ENCODE measurements around the gene UPF3A.
A peak's percentile ranks its signal among the peaks of the same experiment; 100 is the strongest.

UPF3A gene

DNA sequence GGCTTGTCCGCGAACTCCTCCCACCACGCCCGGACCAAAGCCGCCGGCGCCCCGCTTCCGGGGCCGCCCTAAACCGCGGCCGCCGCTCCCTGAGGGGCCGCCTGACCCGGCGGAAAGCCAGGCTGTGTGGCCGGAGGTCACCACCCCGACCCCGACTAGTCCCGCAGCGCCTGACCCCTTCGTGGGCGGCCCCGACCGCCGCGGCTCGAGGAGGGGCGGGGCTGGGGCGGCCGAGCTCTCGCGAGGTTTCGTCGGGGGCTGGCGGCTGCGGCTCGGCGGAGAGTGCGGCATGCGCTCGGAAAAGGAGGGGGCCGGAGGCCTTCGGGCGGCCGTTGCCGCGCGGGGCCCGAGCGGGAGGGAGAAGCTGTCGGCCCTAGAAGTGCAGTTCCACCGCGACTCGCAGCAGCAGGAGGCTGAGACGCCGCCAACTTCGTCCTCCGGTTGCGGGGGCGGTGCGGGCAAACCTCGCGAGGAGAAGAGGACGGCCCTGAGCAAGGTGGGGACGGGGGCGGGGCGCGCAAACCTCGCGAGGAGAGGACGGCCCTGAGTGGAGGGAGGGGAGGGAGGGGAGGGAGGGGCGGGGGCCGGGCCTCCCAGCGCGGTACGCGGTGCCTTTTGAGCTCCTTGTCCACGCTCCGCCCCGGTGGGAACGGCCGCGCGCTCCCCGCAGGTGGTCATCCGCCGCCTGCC, at the start of gene UPF3A:
Gene UPF3A, plus strand, starts transcription at position 251 of the 690 bp plus-strand sequence. Its CDS starts 39 bp downstream, at position 290.
- no peaks in the 10 kb centered on the region for H3K27me3 ChIP-seq (ENCODE audit: insufficient read depth, low read length)
- H3K4me1 ChIP-seq (ENCODE audit: insufficient read depth, low read length, severe bottlenecking) = peaks cover 32% of the 10 kb centered on the region
- H3K36me3 ChIP-seq (ENCODE audit: insufficient read depth, low read length) = peaks cover 34% of the 10 kb centered on the region
- no peak for TF ChIP-seq EZH2 (IDR thresholded peaks at IDR 0.05; ENCODE audit: borderline replicate concordance, low read length)
- TF ChIP-seq, protein P1, sequence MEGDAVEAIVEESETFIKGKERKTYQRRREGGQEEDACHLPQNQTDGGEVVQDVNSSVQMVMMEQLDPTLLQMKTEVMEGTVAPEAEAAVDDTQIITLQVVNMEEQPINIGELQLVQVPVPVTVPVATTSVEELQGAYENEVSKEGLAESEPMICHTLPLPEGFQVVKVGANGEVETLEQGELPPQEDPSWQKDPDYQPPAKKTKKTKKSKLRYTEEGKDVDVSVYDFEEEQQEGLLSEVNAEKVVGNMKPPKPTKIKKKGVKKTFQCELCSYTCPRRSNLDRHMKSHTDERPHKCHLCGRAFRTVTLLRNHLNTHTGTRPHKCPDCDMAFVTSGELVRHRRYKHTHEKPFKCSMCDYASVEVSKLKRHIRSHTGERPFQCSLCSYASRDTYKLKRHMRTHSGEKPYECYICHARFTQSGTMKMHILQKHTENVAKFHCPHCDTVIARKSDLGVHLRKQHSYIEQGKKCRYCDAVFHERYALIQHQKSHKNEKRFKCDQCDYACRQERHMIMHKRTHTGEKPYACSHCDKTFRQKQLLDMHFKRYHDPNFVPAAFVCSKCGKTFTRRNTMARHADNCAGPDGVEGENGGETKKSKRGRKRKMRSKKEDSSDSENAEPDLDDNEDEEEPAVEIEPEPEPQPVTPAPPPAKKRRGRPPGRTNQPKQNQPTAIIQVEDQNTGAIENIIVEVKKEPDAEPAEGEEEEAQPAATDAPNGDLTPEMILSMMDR (IDR thresholded peaks at IDR 0.05; ENCODE audit: low read length) = no peak
- peak within 1 kb of the TSS; percentile 95 for H3K27ac ChIP-seq (ENCODE audit: low read depth, low read length, poor library complexity, severe bottlenecking)
- H3K4me3 ChIP-seq (ENCODE audit: low read depth, low read length, poor library complexity, severe bottlenecking) = peak within 1 kb of the TSS; percentile 88
- peak within 1 kb of the TSS; percentile 79 for H3K9ac ChIP-seq (ENCODE audit: low read length)
- no peak within 1 kb of the TSS for H2AFZ ChIP-seq (ENCODE audit: low read length)
- peaks cover 17% of the 10 kb centered on the region; the same call in 1 of the 2 replicates for H3F3A ChIP-seq (ENCODE audit: insufficient read depth, low read length)
- H4K20me1 ChIP-seq (ENCODE audit: insufficient read depth, low read length) = no peaks in the 10 kb centered on the region
- no peaks in the 10 kb centered on the region for H3K9me2 ChIP-seq (ENCODE audit: low read depth, low read length)
- peaks cover 19% of the 10 kb centered on the region for H3K79me2 ChIP-seq (ENCODE audit: insufficient read depth, low read length)
- H3K9me3 ChIP-seq (ENCODE audit: low read length) = no peaks in the 10 kb centered on the region
- peak within 1 kb of the TSS; percentile 85 for H3K4me2 ChIP-seq (ENCODE audit: low read length)

GRCh38 chr13:114231886-114232285, 49.5 kb upstream of the UPF3A start:
- peaks cover 13% of the 10 kb centered on the region for H3K79me2 ChIP-seq (ENCODE audit: insufficient read depth, low read length)
- no peaks in the 10 kb centered on the region for H4K20me1 ChIP-seq (ENCODE audit: insufficient read depth, low read length)
- H3K4me1 ChIP-seq (ENCODE audit: insufficient read depth, low read length, severe bottlenecking) = peaks cover 18% of the 10 kb centered on the region
- H3K27me3 ChIP-seq (ENCODE audit: insufficient read depth, low read length) = 0 out of 2 replicates have a peak, but pooled peaks cover 6% of the 10 kb centered on the region
- H3K4me3 ChIP-seq (ENCODE audit: low read depth, low read length, poor library complexity, severe bottlenecking) = no peak overlapping the region
- TF ChIP-seq, protein P1 (IDR thresholded peaks at IDR 0.05; ENCODE audit: low read length) = no peak
- no peak overlapping the region for H3K27ac ChIP-seq (ENCODE audit: low read depth, low read length, poor library complexity, severe bottlenecking)
- H2AFZ ChIP-seq (ENCODE audit: low read length) = no peak overlapping the region
- no peak overlapping the region for H3K4me2 ChIP-seq (ENCODE audit: low read length)
- 0 out of 2 replicates have a peak, but pooled peaks cover 2% of the 10 kb centered on the region for H3K9me3 ChIP-seq (ENCODE audit: low read length)
- H3K9ac ChIP-seq (ENCODE audit: low read length) = no peak overlapping the region
- peaks cover 4% of the 10 kb centered on the region for H3K36me3 ChIP-seq (ENCODE audit: insufficient read depth, low read length)
- H3K9me2 ChIP-seq (ENCODE audit: low read depth, low read length) = no peaks in the 10 kb centered on the region
- H3F3A ChIP-seq (ENCODE audit: insufficient read depth, low read length) = no peaks in the 10 kb centered on the region

DNA sequence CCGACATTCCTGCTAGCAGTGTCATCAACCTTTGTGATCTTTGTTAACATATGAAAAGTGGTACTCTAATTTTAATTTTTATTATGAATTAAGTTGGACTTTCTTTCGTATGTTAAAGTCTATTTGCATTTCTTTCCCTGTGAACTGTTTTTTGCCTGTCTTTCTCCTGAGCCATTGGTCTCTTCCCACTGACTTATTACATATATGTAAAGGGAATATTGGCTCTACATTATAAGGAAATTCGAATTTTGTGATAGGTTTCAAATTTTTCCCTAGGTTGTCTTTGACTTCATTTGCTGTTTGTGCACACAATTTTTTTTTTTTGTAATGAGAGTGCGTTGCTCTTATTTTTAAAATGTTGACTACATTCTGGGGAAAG, 47.1 kb upstream of the UPF3A start:
- peaks cover 26% of the 10 kb centered on the region for H3K36me3 ChIP-seq (ENCODE audit: insufficient read depth, low read length)

More for the DNA sequence above, 47.1 kb upstream of the UPF3A start:
- peak overlapping the region; percentile 78; the same call in 1 of the 2 replicates for H3K9ac ChIP-seq (ENCODE audit: low read length)
- H2AFZ ChIP-seq (ENCODE audit: low read length) = peak overlapping the region; percentile 91
- H3K79me2 ChIP-seq (ENCODE audit: insufficient read depth, low read length) = peaks cover 13% of the 10 kb centered on the region
- H3K4me3 ChIP-seq (ENCODE audit: low read depth, low read length, poor library complexity, severe bottlenecking) = peak overlapping the region; percentile 78
- H3K4me2 ChIP-seq (ENCODE audit: low read length) = peak overlapping the region; percentile 93
- H3K4me1 ChIP-seq (ENCODE audit: insufficient read depth, low read length, severe bottlenecking) = peaks cover 15% of the 10 kb centered on the region
- no peaks in the 10 kb centered on the region for H4K20me1 ChIP-seq (ENCODE audit: insufficient read depth, low read length)
- no peaks in the 10 kb centered on the region for H3K9me2 ChIP-seq (ENCODE audit: low read depth, low read length)
- H3K27ac ChIP-seq (ENCODE audit: low read depth, low read length, poor library complexity, severe bottlenecking) = no peak overlapping the region
- no peak for TF ChIP-seq EZH2 (IDR thresholded peaks at IDR 0.05; ENCODE audit: borderline replicate concordance, low read length)
- TF ChIP-seq, protein P1 (IDR thresholded peaks at IDR 0.05; ENCODE audit: low read length) = no peak
- no peaks in the 10 kb centered on the region for H3F3A ChIP-seq (ENCODE audit: insufficient read depth, low read length)
- H3K9me3 ChIP-seq (ENCODE audit: low read length) = 0 out of 2 replicates have a peak, but pooled peaks cover 2% of the 10 kb centered on the region
- no peaks in the 10 kb centered on the region for H3K27me3 ChIP-seq (ENCODE audit: insufficient read depth, low read length)

Measured in OCI-LY1 (cell line).